Ovary (tissue), 3 donors: ENCODE data around the gene OSM.

Experiments
- EP300 ChIP-seq: sonication (generic); formaldehyde crosslinking; IDR thresholded peaks from one replicate; pipeline ENCODE4 v1.6.1; 2017; ENCODE audit warnings: antibody characterized with exemption
- POLR2A ChIP-seq: fragments of 450-650 bp; IDR thresholded peaks from one replicate; pipeline ENCODE4 v1.6.1; 2017; ENCODE audit warnings: antibody characterized with exemption, mild to moderate bottlenecking, moderate library complexity
- TF ChIP-seq, protein P1 (sequence below), 3 donors: fragments of 450-650 bp in 2 of 3; fragments of 200-600 bp in 1 of 3; IDR thresholded peaks; one replicate each; pipeline versions ENCODE4 v1.5.1 to v1.8.0; 2016 to 2022; ENCODE audit warnings: antibody characterized with exemption in 3 of 3, mild to moderate bottlenecking in 1 of 3
- donor health status: DM: no; HTN: no; CAD: no.

DNA sequence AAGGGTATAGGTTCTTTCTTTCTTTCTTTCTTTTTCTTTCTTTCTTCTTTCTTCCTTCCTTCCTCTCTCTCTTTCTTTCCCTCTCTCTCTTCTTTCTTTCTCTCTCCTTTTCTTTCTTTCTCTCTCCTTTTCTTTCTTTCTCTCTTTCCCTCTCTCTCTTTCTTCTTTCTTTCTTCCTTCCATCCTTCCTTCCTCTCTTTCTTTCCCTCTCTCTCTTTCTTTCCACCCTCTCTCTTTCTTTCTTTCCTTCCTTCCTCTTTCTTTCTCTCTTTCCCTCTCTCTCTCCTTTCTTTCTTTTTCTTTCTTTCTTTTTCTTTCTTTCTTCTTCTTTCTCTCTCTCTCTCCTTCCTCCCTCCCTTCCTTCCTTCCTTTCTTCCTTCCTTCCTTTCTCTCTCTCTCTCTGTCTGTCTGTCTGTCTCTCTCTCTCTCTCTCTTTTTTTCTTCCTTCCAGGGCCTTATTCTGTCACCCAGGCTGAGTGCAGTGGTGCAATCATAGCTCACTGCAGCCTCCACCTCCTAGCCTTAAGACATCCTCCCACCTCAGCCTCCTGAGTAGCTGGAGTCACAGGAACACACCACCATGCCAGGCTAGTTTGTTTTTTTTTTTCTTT lies 46.9 kb downstream of the OSM start:
- TF ChIP-seq, protein P1, sequence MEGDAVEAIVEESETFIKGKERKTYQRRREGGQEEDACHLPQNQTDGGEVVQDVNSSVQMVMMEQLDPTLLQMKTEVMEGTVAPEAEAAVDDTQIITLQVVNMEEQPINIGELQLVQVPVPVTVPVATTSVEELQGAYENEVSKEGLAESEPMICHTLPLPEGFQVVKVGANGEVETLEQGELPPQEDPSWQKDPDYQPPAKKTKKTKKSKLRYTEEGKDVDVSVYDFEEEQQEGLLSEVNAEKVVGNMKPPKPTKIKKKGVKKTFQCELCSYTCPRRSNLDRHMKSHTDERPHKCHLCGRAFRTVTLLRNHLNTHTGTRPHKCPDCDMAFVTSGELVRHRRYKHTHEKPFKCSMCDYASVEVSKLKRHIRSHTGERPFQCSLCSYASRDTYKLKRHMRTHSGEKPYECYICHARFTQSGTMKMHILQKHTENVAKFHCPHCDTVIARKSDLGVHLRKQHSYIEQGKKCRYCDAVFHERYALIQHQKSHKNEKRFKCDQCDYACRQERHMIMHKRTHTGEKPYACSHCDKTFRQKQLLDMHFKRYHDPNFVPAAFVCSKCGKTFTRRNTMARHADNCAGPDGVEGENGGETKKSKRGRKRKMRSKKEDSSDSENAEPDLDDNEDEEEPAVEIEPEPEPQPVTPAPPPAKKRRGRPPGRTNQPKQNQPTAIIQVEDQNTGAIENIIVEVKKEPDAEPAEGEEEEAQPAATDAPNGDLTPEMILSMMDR (IDR thresholded peaks at IDR 0.05), result no peak
- TF ChIP-seq POLR2A, result no peak
- TF ChIP-seq EP300, result no peak
